BLaER1 (cell line): ENCODE data around the gene SESN3.

ENCODE experiments used
- H3K27ac ChIP-seq: shearing (Covaris generic); formaldehyde crosslinking; 2 replicates; pipeline ENCODE4 v1.8.1; 2022
- H3K27me3 ChIP-seq: shearing (Covaris generic); formaldehyde crosslinking; 2 replicates; pipeline ENCODE4 v1.8.1; 2022
- H3K36me3 ChIP-seq: shearing (Covaris generic); formaldehyde crosslinking; 2 replicates; pipeline ENCODE4 v1.8.1; 2022
- H3K4me1 ChIP-seq: shearing (Covaris generic); formaldehyde crosslinking; 2 replicates; pipeline ENCODE4 v1.8.1; 2022
- H3K4me2 ChIP-seq: shearing (Covaris generic); formaldehyde crosslinking; 2 replicates; pipeline ENCODE4 v1.8.1; 2022
- H3K4me3 ChIP-seq: shearing (Covaris generic); formaldehyde crosslinking; 2 replicates; pipeline ENCODE4 v1.8.1; 2022
- H3K9ac ChIP-seq: shearing (Covaris generic); formaldehyde crosslinking; 2 replicates; pipeline ENCODE4 v1.8.1; 2022
- H3K9me3 ChIP-seq: shearing (Covaris generic); formaldehyde crosslinking; 2 replicates; pipeline ENCODE4 v1.8.1; 2022
- H4K20me1 ChIP-seq: shearing (Covaris generic); formaldehyde crosslinking; 2 replicates; pipeline ENCODE4 v1.8.1; 2022
- Cebpa-rat ChIP-seq: shearing (Covaris generic); IDR thresholded peaks from 2 replicates; pipeline ENCODE4 v1.8.1; 2022

The SESN3 gene

DNA sequence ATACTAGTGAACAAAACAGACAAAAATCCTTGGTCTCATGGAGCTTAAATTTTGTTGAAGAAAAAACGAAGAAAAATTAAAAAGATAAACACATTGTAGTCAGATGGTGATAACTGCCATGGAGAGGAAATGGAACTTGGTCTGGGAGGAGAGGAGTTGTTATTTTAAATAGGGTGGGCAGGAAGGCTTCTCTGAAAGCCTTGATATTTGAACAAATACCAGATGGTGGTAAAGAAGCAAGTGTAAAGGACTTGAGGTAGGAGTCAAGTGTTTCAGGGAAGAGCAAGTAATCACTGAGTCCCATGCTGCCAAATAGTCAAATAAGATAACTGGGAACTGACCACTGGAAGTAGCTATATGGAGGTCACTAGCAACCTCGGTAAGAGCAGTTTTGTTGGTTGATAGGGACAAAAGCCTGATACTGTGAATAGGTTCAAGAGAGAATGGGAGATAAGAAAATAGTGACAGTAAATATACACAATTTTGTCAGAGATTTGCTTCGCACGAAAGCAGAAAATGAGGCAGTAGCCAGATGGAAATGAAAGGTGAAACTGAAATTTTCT lies 55.1 kb downstream of the SESN3 start:
- Histone ChIP-seq H4K20me1 (no peaks in the 10 kb centered on the region), H3K4me3 (no peak overlapping the region), H3K36me3 (peaks cover 21% of the 10 kb centered on the region), H3K27ac (no peak overlapping the region), H3K27me3 (no peaks in the 10 kb centered on the region), H3K4me2 (no peak overlapping the region), H3K9me3 (no peaks in the 10 kb centered on the region), H3K4me1 (no peaks in the 10 kb centered on the region), H3K9ac (no peak overlapping the region)
- no peak for TF ChIP-seq Cebpa-rat

DNA sequence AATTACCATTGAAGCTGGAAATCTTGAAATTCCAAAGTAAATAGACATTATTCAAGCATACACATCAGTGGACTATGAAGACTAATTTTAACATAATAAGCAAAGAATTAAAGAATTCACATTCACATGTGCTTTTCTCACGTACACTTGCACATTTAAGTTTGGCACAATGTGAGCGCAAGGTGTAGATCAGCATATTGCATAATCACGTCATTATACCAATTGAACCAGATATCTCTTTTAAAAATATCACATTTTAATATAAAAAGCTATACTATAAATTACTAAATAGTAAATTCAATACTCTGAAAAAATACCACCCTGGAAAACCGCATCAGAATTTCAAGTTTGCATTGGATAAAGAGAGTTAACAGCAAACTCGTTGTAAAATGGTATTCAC lies 60.7 kb downstream of the SESN3 start:
- Histone ChIP-seq H3K27ac (no peak overlapping the region), H3K9ac (no peak overlapping the region), H3K4me2 (no peak overlapping the region), H3K4me3 (no peak overlapping the region), H3K36me3 (peaks cover 5% of the 10 kb centered on the region; the same call in 1 of the 2 replicates), H3K4me1 (no peaks in the 10 kb centered on the region), H3K9me3 (no peaks in the 10 kb centered on the region), H4K20me1 (no peaks in the 10 kb centered on the region), H3K27me3 (no peaks in the 10 kb centered on the region)
- no peak for TF ChIP-seq Cebpa-rat

DNA sequence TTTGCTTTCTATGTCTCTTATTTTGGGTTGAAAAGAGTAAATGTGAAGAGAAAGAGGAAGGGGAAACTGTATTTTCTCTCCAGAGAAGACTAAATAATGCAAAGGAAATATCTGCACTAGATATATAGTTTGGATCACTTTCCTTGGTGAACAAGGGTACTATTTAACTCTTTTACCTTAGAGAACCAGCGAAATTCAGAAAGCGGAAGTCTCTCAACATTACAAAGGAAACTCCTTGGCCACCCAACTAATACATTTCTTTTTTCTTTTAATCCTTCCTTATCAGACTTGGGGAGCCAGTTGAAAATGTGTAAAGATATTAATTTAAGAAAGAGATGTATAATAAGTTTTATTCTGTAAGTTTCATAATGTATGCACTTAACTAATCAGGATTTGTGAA lies 64.2 kb downstream of the SESN3 start:
- TF ChIP-seq Cebpa-rat: no peak
- Histone ChIP-seq H3K36me3 (no peaks in the 10 kb centered on the region), H3K27ac (no peak overlapping the region), H3K4me1 (no peaks in the 10 kb centered on the region), H3K9ac (no peak overlapping the region), H3K4me2 (no peak overlapping the region), H3K9me3 (no peaks in the 10 kb centered on the region), H4K20me1 (no peaks in the 10 kb centered on the region), H3K4me3 (no peak overlapping the region), H3K27me3 (no peaks in the 10 kb centered on the region)

DNA sequence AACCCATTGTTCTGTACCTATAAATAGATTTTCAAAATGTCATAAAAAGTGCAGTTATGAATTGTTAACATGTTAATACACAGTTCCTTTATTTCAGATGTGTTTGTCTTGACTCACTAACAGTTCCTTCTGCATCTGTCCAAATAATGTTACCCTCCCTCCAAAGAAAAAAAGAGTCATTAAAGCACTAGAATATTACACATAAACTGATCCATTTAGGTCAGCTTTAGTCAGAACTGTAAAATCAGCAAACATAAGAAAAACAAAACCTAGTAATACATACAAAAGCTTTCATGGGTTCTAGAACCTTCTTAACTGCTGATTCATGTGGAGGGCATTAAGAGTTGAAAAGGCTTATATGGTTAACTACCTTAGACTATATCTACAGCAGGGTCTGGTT lies 65.4 kb downstream of the SESN3 start:
- Histone ChIP-seq H3K4me3 (no peak overlapping the region), H3K4me2 (no peak overlapping the region), H3K27ac (no peak overlapping the region), H3K9ac (no peak overlapping the region), H3K4me1 (no peaks in the 10 kb centered on the region), H4K20me1 (no peaks in the 10 kb centered on the region), H3K36me3 (no peaks in the 10 kb centered on the region), H3K9me3 (no peaks in the 10 kb centered on the region), H3K27me3 (no peaks in the 10 kb centered on the region)
- TF ChIP-seq Cebpa-rat: no peak

DNA sequence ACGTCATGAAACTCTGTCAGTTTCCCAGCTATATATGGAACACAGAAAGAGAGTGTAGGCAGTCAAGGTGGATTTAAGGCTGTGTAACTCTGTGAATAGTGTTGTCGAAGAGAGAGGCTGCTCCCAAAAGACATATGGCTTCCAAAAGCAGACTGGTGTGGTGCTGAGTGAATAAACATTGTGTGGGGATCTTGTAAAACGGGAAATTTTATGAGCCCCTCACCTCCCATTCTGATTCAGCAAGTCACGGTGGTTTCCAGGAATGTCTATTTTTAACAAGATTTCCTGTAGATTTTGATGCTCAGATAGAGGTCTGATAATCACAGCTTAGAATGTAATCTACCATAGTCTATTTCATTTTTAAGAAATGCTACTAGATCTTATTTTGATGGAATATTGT lies 67.9 kb downstream of the SESN3 start:
- no peak overlapping the region for H3K27ac ChIP-seq
- TF ChIP-seq Cebpa-rat: no peak
- no peaks in the 10 kb centered on the region for H3K36me3 ChIP-seq

DNA sequence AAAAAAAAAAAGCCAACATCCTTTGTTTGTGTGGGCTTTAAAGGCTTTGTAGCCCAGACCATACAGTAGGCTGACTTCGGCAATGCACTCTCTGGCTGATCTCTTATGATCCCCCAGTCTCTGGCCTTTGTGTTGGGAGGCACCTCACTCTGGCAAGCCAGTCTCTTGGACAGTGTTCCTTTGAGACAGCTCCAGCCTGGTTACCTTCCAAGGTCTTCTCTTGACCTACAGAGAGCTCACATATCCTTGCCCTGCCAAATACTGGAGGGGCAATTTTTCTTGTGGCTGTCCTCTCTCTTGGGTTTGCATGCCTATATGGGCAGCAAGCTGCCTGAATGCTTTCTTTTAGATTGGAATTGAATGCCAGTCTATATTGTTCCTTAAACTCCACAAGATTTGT lies 69.8 kb downstream of the SESN3 start:
- no peak overlapping the region for H3K4me3 ChIP-seq
- no peaks in the 10 kb centered on the region for H3K36me3 ChIP-seq
- H3K9ac ChIP-seq: no peak overlapping the region
- no peak overlapping the region for H3K27ac ChIP-seq
- no peak overlapping the region for H3K4me2 ChIP-seq
- H3K4me1 ChIP-seq: no peaks in the 10 kb centered on the region
- H3K27me3 ChIP-seq: no peaks in the 10 kb centered on the region
- no peak for TF ChIP-seq Cebpa-rat
- H4K20me1 ChIP-seq: no peaks in the 10 kb centered on the region
- H3K9me3 ChIP-seq: no peaks in the 10 kb centered on the region

More for the DNA sequence above, 67.9 kb downstream of the SESN3 start:
- no peaks in the 10 kb centered on the region for H3K4me1 ChIP-seq
- H3K27me3 ChIP-seq: no peaks in the 10 kb centered on the region
- H3K9me3 ChIP-seq: no peaks in the 10 kb centered on the region
- no peak overlapping the region for H3K4me3 ChIP-seq
- H3K9ac ChIP-seq: no peak overlapping the region
- no peak overlapping the region for H3K4me2 ChIP-seq
- no peaks in the 10 kb centered on the region for H4K20me1 ChIP-seq

DNA sequence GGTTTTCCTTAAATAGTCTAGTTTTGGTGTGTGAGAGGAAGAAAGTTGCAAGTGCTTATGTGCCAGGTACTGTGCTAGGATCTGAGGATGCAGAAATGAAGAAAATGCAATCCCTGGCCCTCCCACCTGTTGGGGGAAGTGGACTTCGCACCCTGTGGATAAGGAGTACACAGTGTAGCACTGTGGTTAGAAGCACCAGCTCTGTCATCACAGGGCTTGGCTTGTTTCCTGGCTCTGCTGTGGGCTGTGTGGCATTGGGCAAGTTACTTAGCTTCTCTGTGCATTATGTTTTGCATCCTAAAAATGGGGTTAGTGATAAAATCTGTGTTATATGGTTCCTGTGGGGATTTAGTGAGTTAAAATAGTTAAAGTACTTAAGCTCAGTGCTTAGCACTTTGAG lies 73.2 kb downstream of the SESN3 start:
- Histone ChIP-seq H3K9me3 (no peaks in the 10 kb centered on the region), H3K4me3 (no peak overlapping the region)
- TF ChIP-seq Cebpa-rat: no peak

DNA sequence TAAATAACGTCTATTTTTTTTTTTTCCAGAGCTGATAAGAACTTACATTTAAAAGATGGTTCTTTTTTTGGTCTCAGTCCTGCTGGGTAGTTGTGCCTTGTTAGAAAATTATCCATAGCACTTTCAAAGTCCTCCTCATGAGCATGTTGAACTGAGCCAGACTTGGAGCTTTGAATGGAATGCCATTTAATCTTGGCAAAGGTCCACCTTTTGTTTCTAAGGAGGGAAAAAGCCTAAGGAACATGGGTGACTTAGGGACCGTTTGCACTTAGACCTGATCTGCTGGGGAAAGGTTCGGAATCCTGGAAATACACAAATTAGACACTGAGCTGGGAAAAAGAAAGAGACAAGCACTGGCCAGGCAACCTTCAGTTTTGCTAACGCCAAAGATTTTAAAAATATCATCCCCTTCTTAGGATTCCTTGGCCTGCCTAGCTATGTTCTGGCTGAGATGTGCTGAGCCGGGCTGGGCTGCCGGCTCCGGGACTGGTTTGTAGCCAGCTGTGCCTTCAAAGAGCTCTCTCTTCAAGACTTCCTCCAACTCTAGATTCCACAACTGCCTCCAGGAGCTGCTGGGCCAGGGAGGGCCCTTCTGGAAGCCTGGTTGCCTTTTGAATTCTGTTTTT lies 74.0 kb downstream of the SESN3 start:
- no peak overlapping the region for H3K27ac ChIP-seq
- TF ChIP-seq Cebpa-rat: no peak

More for the DNA sequence above, 73.2 kb downstream of the SESN3 start:
- H3K9ac ChIP-seq: no peak overlapping the region
- H4K20me1 ChIP-seq: no peaks in the 10 kb centered on the region
- peaks cover 15% of the 10 kb centered on the region for H3K4me1 ChIP-seq
- H3K27ac ChIP-seq: no peak overlapping the region
- H3K27me3 ChIP-seq: no peaks in the 10 kb centered on the region
- no peak overlapping the region for H3K4me2 ChIP-seq
- no peaks in the 10 kb centered on the region for H3K36me3 ChIP-seq

DNA sequence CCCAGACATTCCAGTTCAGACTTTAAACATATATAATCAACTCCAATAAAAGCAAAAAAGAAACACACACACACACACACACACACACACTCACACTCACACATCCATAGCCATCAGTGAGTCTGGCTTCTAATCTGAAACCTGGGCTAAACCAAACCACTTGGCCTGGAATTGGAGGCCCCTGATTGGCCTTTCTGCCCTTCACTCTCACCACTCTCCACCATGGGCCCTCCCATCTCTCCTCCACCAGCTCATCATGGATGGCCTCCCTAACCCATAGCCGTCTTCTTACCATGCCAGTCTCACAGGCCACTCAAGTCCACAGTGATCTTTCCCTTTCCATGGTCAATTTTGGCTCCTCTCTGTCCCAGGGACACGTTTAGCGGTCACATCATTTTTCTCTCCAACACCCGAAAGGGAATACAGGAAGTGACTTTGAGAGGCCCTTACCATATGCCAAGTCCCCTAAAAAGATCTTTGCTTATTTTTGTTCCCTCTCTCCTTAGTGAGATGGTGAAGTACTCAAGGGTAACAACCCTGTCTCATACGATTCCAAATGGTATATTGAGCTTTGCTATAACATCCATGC lies 74.8 kb downstream of the SESN3 start:
- H3K27me3 ChIP-seq: no peaks in the 10 kb centered on the region
- TF ChIP-seq Cebpa-rat: no peak
- no peak overlapping the region for H3K27ac ChIP-seq
- H3K4me2 ChIP-seq: no peak overlapping the region
- no peaks in the 10 kb centered on the region for H3K36me3 ChIP-seq
- no peaks in the 10 kb centered on the region for H3K9me3 ChIP-seq
- H3K4me3 ChIP-seq: no peak overlapping the region
- H4K20me1 ChIP-seq: no peaks in the 10 kb centered on the region
- no peak overlapping the region for H3K9ac ChIP-seq
- H3K4me1 ChIP-seq: peaks cover 27% of the 10 kb centered on the region

More for the DNA sequence above, 74.0 kb downstream of the SESN3 start:
- Histone ChIP-seq H3K9me3 (no peaks in the 10 kb centered on the region), H3K36me3 (no peaks in the 10 kb centered on the region), H3K9ac (no peak overlapping the region), H4K20me1 (no peaks in the 10 kb centered on the region), H3K27me3 (no peaks in the 10 kb centered on the region), H3K4me3 (no peak overlapping the region), H3K4me2 (no peak overlapping the region), H3K4me1 (peaks cover 22% of the 10 kb centered on the region)

DNA sequence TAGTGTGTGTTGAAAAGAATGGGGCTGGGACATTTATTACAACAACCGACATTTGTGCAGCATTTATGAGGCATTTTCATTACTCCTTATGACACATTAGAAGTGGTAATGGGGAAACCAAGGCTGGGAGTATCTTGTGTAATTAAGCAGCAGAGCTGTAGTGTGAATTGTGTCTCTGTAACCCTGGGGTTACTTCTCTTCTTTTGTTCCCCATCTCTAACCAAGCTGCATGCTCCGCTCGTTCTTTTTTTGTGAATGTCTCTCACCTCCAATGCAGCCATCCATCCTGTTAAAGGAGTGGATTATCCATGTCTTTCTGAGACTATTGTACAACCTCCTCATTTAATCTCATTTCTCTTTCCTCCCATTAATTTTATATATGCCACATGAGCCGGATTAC lies 75.6 kb downstream of the SESN3 start:
- TF ChIP-seq Cebpa-rat: no peak
- no peaks in the 10 kb centered on the region for H4K20me1 ChIP-seq
- peaks cover 6% of the 10 kb centered on the region; the same call in 1 of the 2 replicates for H3K27me3 ChIP-seq
- H3K4me1 ChIP-seq: peaks cover 35% of the 10 kb centered on the region
- no peak overlapping the region for H3K27ac ChIP-seq
- H3K9ac ChIP-seq: no peak overlapping the region
- no peak overlapping the region for H3K4me2 ChIP-seq
- H3K36me3 ChIP-seq: no peaks in the 10 kb centered on the region
- H3K4me3 ChIP-seq: no peak overlapping the region
- H3K9me3 ChIP-seq: no peaks in the 10 kb centered on the region
